NCI-H1092 (cell line): ENCODE results near the gene SIRT1.
"Not testable (repeated sequence)": the region's sequence is repeated elsewhere in the genome, so short reads cannot be mapped to it uniquely, and the experiment has no call there.

ENCODE experiments used
- DNase-seq: peaks from one replicate; lab custom pipeline; 2025; lab: John Stamatoyannopoulos, UW

The SIRT1 gene

DNA sequence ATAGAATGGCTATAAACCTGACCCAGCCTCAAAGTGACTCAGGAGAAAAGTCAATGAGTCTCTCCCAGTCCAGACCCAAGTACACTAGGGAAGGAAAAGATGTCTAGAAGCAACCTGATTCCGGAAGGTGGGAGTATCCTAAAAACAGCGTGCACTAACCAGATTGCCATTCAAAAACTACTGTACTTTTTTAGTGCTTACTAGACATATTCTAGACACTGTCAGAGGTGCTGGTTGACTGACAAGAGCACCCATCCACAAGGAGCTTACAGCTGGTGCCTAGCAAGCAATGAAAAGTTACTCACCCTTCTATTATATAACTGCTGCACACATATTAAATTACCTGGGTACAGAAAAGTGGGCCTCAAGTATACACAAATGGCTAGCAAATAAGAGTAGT, 81.0 kb downstream of the SIRT1 start:
- no peak for DNase-seq

DNA sequence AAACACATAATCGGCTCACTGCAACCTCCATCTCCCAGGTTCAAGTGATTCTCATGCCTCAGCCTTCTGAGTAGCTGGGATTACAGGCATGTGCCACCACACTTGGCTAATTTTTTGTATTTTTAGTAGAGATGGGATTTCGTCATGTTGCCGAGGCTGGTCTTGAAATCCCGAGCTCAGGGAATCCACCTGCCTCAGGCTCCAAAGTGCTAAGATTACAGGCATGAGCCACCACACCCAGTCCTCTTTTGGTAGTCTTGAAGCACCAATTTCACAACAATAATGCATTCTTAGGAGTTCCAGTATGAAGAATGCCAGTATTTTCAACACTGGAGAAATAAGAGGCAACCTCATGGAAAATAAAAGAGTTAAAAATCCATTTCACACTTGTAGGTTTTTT, 81.6 kb downstream of the SIRT1 start:
- DNase-seq: not testable (repeated sequence)
